NT2/D1 (cell line): ENCODE data around the gene ILDR2.

Source experiments
- SUZ12 ChIP-seq: IDR thresholded peaks from 2 replicates; pipeline ENCODE4 v1.6.1; 2011; ENCODE audit not compliant: insufficient read length, insufficient read depth; ENCODE audit errors: extremely low read depth
- YY1 ChIP-seq: IDR thresholded peaks from 2 replicates; pipeline ENCODE4 v1.6.1; 2011; ENCODE audit not compliant: insufficient read length, insufficient read depth
- ZNF274 ChIP-seq: IDR thresholded peaks from 2 replicates; pipeline ENCODE4 v1.6.1; 2011; ENCODE audit warnings: mild to moderate bottlenecking, low read depth, low read length

DNA sequence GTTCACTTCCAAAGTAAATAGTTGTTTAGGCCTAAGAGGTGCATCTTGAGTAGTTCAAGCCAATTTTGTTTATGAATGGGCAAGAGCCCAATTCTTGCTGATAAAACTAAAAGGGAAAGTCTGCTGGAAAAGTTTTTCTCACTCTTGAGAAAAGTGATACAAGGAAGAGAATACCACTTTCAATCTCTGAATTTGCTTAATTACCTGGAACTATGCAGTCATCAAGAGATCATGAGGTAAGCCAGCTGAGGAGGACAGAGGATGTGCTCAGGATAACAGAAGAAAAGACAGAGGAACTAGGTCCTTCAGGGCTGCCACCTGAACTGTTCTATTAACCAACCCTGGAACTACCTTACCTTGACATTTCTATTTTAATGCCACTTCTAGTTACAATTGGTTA, 42.2 kb downstream of the ILDR2 start:
- TF ChIP-seq ZNF274 = no peak
- no peak for TF ChIP-seq YY1
- no peak for TF ChIP-seq SUZ12
